Embryonic facial prominence (tissue), 1 donor: ENCODE measurements around the gene ZNF260.

Source experiments
- DNase-seq: peaks from one replicate; pipeline ENCODE4 v3.0.0-alpha.2; 2016; ENCODE audit errors: extremely low spot score

Gene ZNF260

DNA sequence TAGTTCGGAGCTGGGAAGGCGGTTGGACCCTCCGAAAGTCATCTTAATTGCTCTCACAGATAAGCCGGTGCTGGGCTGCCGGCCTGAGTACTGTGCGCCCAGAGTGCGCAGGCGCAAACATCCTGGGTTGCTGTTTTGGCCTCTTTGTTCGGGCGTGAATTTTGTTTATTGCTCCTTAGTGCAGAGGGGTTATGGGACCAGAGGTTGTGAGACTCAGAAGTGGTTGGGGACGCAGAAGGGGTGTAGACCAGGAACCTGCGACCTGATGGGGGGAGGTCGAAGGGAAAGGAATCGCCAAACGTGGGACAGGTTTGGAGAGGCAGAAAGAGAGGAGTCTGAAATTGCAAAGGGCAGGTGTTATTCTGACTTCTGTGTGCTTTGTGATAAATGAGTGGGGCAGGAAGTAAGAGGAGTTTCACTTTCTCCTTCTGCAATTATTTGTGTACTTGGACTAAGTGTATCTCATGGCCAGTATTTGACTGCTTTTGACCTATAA is 38.1 kb downstream of the ZNF260 start:
- DNase-seq: no peak

- DNase-seq: peak; percentile 96
Measured at GRCh38 chr19:36489118-36489919, 38.8 kb downstream of the ZNF260 start, which contains the start of gene ZNF566. Gene ZNF566, minus strand, starts transcription at chr19:36489561. Its CDS starts 13,004 bp downstream, at chr19:36476557.

GRCh38 chr19:36488846-36489117 is 39.3 kb downstream of the ZNF260 start:
- no peak for DNase-seq

DNA sequence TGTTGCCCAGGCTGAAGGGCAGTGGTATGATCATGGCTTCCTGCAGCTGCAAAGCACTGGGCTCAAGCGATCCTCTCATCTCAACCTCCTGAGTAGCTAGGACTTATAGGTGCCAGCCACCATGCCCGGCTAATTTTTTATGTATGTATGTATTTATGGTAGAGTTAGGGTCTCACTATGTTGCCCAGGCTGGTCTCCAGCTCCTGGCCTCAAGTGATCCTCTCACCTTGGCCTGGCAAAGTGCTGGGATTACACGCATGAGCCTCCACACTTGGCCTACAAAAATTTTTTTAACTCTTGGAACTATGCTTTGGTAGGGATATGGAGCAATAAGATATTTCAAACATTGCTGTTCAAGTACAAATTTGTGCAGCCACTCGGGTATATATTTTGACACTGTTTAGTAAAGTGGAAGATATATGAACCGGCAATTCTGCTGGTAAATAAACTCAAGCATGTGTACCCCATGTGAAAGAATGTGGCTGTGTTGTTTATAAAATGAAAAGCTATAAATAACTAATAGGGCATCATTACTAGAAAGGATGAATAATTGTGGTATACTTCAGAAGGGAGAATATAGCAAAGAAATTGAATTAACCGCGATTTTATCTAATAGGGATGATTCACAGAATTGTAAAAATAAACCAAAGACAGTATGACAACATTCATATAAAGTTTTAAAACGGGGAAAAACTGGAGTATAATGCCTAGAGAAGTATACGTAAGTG is 39.8 kb downstream of the ZNF260 start:
- DNase-seq: no peak

DNA sequence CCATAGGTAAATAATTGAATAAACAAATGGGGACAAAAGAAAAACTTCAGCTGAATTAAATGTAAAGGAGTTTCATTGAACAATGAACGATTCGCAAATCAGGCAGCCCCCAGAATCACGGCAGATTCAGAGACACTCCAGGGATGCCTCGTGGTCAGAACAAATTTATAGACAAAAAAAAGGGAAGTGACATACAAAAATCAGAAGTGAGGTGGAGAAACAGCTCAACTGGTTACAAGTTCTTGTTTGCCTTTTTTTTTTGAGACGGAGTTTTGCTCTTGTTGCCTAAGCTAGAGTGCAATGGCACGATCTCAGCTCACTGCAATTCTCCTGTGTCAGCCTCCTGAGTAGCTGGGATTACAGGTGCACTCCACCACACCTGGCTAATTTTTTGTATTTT is 44.4 kb downstream of the ZNF260 start:
- no peak for DNase-seq

DNA sequence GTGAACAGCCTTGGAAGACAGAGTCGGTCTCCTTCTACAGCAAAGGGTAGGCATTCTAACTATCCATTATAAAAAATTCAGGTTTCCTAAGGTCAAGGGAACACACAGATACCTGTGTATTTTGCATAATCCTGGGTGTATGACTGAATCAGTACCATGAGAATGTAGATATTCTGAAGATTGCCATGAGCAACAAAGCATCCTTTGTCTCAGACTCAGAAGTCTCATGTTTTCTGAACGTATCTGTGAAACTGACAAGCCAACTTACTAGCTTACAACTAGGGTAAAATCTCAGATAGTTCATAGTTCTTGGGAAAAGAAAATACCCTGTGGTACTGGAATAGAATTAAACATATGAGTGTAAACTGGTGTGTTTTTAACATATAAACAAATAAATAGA is 45.2 kb downstream of the ZNF260 start:
- no peak for DNase-seq
